Glomerular visceral epithelial cell (primary cell): ENCODE measurements around the gene AK8.
"Not testable (repeated sequence)": the region's sequence is repeated elsewhere in the genome, so short reads cannot be mapped to it uniquely, and the experiment has no call there.

Experiments
- DNase-seq: peaks from one replicate; pipeline ENCODE4 v3.0.0-alpha.2; 2016; ENCODE audit errors: extremely low spot score

The AK8 gene

GRCh38 chr9:132711846-132712245, 166.2 kb downstream of the AK8 start:
- no peak for DNase-seq

- not testable (repeated sequence) for DNase-seq
These were observed 166.9 kb downstream of the AK8 start for GRCh38 chr9:132711152-132711551.

GRCh38 chr9:132710333-132710732, 167.8 kb downstream of the AK8 start:
- DNase-seq, result no peak

GRCh38 chr9:132708769-132709430, 169.2 kb downstream of the AK8 start:
- DNase-seq, result no peak

GRCh38 chr9:132708239-132708638, 169.8 kb downstream of the AK8 start:
- DNase-seq, result no peak

- DNase-seq, result no peak
These were observed 174.7 kb downstream of the AK8 start for GRCh38 chr9:132703336-132703735.

- no peak for DNase-seq
These were observed 175.8 kb downstream of the AK8 start for GRCh38 chr9:132702254-132702653.

GRCh38 chr9:132699956-132700355, 178.1 kb downstream of the AK8 start:
- no peak for DNase-seq

- no peak for DNase-seq
These were observed 179.1 kb downstream of the AK8 start for GRCh38 chr9:132698989-132699388.

GRCh38 chr9:132697230-132697629, 180.9 kb downstream of the AK8 start:
- DNase-seq, result no peak

- no peak for DNase-seq
These were observed 183.9 kb downstream of the AK8 start for GRCh38 chr9:132694144-132694543.

GRCh38 chr9:132690696-132691095, 187.4 kb downstream of the AK8 start:
- DNase-seq, result no peak

GRCh38 chr9:132683873-132684272, 194.2 kb downstream of the AK8 start:
- DNase-seq, result no peak

GRCh38 chr9:132681561-132681960, 196.5 kb downstream of the AK8 start:
- no peak for DNase-seq

GRCh38 chr9:132679946-132680625, 198.0 kb downstream of the AK8 start:
- DNase-seq, result no peak

GRCh38 chr9:132677976-132678375, 200.1 kb downstream of the AK8 start:
- DNase-seq, result no peak
